Hepatocyte (in vitro differentiated cells): Measurements from ENCODE around the gene EPHA8. TPM values are rescaled to one million over a fixed set of nuclear protein-coding genes. Genes with fewer than 3 reads are reported as not detected.

ENCODE experiments used
- DNase-seq: peaks from one replicate; pipeline ENCODE4 v3.0.0-alpha.2; 2016; ENCODE audit warnings: low spot score
- H2AFZ ChIP-seq: fragments of 200-600 bp; sonication (generic); 2 replicates; pipeline ENCODE4 v1.6.0; 2016; ENCODE audit warnings: antibody characterized with exemption, mild to moderate bottlenecking
- H3K27ac ChIP-seq: fragments of 200-600 bp; sonication (generic); 2 replicates; pipeline ENCODE4 v1.5.1; 2016; ENCODE audit warnings: mild to moderate bottlenecking
- H3K27me3 ChIP-seq: fragments of 200-600 bp; sonication (generic); 2 replicates; pipeline ENCODE4 v1.6.1; 2016
- H3K36me3 ChIP-seq: fragments of 200-600 bp; sonication (generic); replicated peaks from 2 replicates; pipeline ENCODE4 v1.5.1; 2016; ENCODE audit warnings: low read depth; ENCODE audit not compliant: insufficient read depth
- H3K4me1 ChIP-seq: fragments of 200-600 bp; sonication (generic); 2 replicates; pipeline ENCODE4 v1.5.1; 2016; ENCODE audit warnings: mild to moderate bottlenecking, moderate library complexity; ENCODE audit not compliant: insufficient read depth
- H3K4me2 ChIP-seq: fragments of 200-600 bp; sonication (generic); 2 replicates; pipeline ENCODE4 v1.6.0; 2016
- H3K4me3 ChIP-seq: fragments of 200-600 bp; sonication (generic); 2 replicates; pipeline ENCODE4 v1.5.1; 2016; ENCODE audit warnings: mild to moderate bottlenecking
- H3K79me2 ChIP-seq: fragments of 200-600 bp; sonication (generic); 2 replicates; pipeline ENCODE4 v1.6.0; 2017; ENCODE audit warnings: mild to moderate bottlenecking
- H3K9me2 ChIP-seq: fragments of 200-600 bp; sonication (generic); replicated peaks from 2 replicates; pipeline ENCODE4 v1.6.0; 2017; ENCODE audit warnings: mild to moderate bottlenecking; ENCODE audit not compliant: insufficient read depth
- H3K9me3 ChIP-seq: fragments of 200-600 bp; sonication (generic); 2 replicates; pipeline ENCODE4 v1.5.1; 2016; ENCODE audit warnings: low read depth, mild to moderate bottlenecking
- H4K20me1 ChIP-seq: fragments of 200-600 bp; sonication (generic); 2 replicates; pipeline ENCODE4 v1.6.0; 2016; ENCODE audit warnings: mild to moderate bottlenecking; ENCODE audit not compliant: insufficient read depth, poor library complexity, severe bottlenecking
- EZH2 ChIP-seq: fragments of 200-600 bp; sonication (generic); IDR thresholded peaks from 2 replicates; pipeline ENCODE4 v1.6.1; 2016; ENCODE audit warnings: antibody characterized with exemption, mild to moderate bottlenecking, borderline replicate concordance
- EZH2phosphoT487 ChIP-seq: fragments of 200-600 bp; sonication (generic); IDR thresholded peaks from one replicate; pipeline ENCODE4 v1.6.1; 2018; ENCODE audit warnings: antibody characterized with exemption, mild to moderate bottlenecking, low read depth, moderate library complexity; ENCODE audit not compliant: unreplicated experiment, severe bottlenecking
- WGBS: methylation state at CpG from one replicate; pipeline ENCODE4 v1.1.6; 2016; ENCODE audit warnings: low lambda C conversion rate; ENCODE audit errors: missing lambda C conversion rate; 5-methylcytosine and 5-hydroxymethylcytosine counted together
- polyA plus RNA-seq: library from polyadenylated mRNA; unstranded; fragments of >200 nt; fragmentation: Nextera tagmentation; extraction: Ambion mirVana; gene quantifications from 2 replicates; pipeline ENCODE4 v1.2.1, GENCODE V29; 2016
- total RNA-seq: library from RNA; depleted of rRNA; stranded (reverse); fragments of >200 nt; gene quantifications from 2 replicates; pipeline ENCODE4 v1.2.3, GENCODE V29; 2014
- TF ChIP-seq, protein P1 (sequence below): fragments of 200-600 bp; sonication (generic); IDR thresholded peaks from 2 replicates; pipeline ENCODE4 v1.5.1; 2016; ENCODE audit warnings: antibody characterized with exemption, mild to moderate bottlenecking; ENCODE audit not compliant: poor library complexity

EPHA8 gene
- total and polyA plus RNA-seq, 2 experiments from 2014 or later = not detected

DNA sequence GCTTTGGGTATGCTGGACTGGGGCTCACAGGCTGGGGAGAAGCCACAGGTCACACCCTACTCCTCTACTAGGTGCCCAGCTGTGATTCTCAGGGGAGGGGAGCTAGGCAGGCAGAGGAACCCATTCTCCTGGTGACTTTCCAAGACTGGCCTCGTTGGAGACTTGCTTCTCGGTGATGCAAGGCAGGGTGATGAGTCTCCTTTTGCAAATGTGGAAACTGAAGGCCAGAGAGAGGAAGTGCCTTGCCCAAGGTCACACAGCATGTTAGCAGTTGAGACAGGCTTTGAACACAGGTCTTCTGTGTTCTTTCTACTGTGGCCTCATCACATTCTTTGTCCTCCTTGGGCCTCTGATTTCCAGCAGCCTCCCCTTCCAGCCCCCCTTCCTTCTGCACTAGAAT lies 52.6 kb downstream of the EPHA8 start:
- Histone ChIP-seq H2AFZ (no peak overlapping the region), H3K36me3 (no peaks in the 10 kb centered on the region), H3K79me2 (no peaks in the 10 kb centered on the region), H3K4me3 (no peak overlapping the region), H3K9me2 (no peaks in the 10 kb centered on the region), H3K27me3 (peaks cover 37% of the 10 kb centered on the region), H3K4me1 (no peaks in the 10 kb centered on the region), H3K4me2 (no peak overlapping the region), H3K9me3 (no peaks in the 10 kb centered on the region), H3K27ac (no peak overlapping the region), H4K20me1 (no peaks in the 10 kb centered on the region)
- TF ChIP-seq EZH2 = no peak
- no peak for DNase-seq
- 76% methylated on average over 2 of the region's 2 CpGs for WGBS

DNA sequence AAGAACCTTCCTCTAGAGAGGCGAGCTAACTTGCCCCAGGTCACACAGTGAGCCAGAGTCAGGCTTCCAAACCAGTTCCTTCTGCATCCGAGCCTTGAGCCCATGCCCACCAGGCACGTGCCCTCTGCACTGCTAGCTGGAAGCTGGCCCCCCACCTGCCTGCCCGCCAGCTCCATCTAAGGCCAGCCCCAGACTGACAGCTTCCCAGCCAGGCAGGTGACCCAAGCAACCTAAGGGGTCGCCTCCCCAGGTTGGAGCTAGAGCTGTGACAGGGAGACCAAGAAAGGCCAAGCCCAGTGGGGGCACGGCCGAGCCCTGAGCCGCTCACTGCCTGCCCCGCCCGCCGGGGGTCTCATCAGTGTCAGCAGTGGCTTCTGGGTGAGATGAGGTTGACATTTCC lies 53.3 kb downstream of the EPHA8 start:
- no peaks in the 10 kb centered on the region for H3K79me2 ChIP-seq
- no peaks in the 10 kb centered on the region for H3K4me1 ChIP-seq
- H3K4me2 ChIP-seq = no peak overlapping the region
- no peaks in the 10 kb centered on the region for H4K20me1 ChIP-seq
- peaks cover 37% of the 10 kb centered on the region for H3K27me3 ChIP-seq
- TF ChIP-seq EZH2 = no peak
- no peak for TF ChIP-seq EZH2phosphoT487
- TF ChIP-seq, protein P1, sequence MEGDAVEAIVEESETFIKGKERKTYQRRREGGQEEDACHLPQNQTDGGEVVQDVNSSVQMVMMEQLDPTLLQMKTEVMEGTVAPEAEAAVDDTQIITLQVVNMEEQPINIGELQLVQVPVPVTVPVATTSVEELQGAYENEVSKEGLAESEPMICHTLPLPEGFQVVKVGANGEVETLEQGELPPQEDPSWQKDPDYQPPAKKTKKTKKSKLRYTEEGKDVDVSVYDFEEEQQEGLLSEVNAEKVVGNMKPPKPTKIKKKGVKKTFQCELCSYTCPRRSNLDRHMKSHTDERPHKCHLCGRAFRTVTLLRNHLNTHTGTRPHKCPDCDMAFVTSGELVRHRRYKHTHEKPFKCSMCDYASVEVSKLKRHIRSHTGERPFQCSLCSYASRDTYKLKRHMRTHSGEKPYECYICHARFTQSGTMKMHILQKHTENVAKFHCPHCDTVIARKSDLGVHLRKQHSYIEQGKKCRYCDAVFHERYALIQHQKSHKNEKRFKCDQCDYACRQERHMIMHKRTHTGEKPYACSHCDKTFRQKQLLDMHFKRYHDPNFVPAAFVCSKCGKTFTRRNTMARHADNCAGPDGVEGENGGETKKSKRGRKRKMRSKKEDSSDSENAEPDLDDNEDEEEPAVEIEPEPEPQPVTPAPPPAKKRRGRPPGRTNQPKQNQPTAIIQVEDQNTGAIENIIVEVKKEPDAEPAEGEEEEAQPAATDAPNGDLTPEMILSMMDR = no peak
- H3K9me2 ChIP-seq = no peaks in the 10 kb centered on the region
- no peak overlapping the region for H3K4me3 ChIP-seq
- H3K9me3 ChIP-seq = no peaks in the 10 kb centered on the region
- no peaks in the 10 kb centered on the region for H3K36me3 ChIP-seq
- WGBS = 69% methylated on average over 11 of the region's 11 CpGs
- H2AFZ ChIP-seq = no peak overlapping the region
- H3K27ac ChIP-seq = no peak overlapping the region
- no peak for DNase-seq

GRCh38 chr1:22618056-22618455 lies 54.8 kb downstream of the EPHA8 start:
- 52% methylated on average over 16 of the region's 16 CpGs for WGBS
- no peak overlapping the region for H3K4me2 ChIP-seq
- no peaks in the 10 kb centered on the region for H3K79me2 ChIP-seq
- no peak overlapping the region for H3K4me3 ChIP-seq
- no peak overlapping the region for H2AFZ ChIP-seq
- no peaks in the 10 kb centered on the region for H3K36me3 ChIP-seq
- H3K9me2 ChIP-seq = no peaks in the 10 kb centered on the region
- no peak overlapping the region for H3K27ac ChIP-seq
- TF ChIP-seq, protein P1 = no peak
- TF ChIP-seq EZH2 (no peak), EZH2phosphoT487 (no peak)
- H3K27me3 ChIP-seq = peaks cover 31% of the 10 kb centered on the region
- H3K9me3 ChIP-seq = no peaks in the 10 kb centered on the region
- no peak for DNase-seq
- no peaks in the 10 kb centered on the region for H3K4me1 ChIP-seq
- no peaks in the 10 kb centered on the region for H4K20me1 ChIP-seq

- no peaks in the 10 kb centered on the region for H3K9me2 ChIP-seq
- TF ChIP-seq EZH2phosphoT487 (no peak), EZH2 (no peak)
- TF ChIP-seq, protein P1 = no peak
- no peaks in the 10 kb centered on the region for H3K9me3 ChIP-seq
- H3K27ac ChIP-seq = no peak overlapping the region
- H2AFZ ChIP-seq = no peak overlapping the region
- H3K36me3 ChIP-seq = no peaks in the 10 kb centered on the region
- H3K4me3 ChIP-seq = no peak overlapping the region
- no peaks in the 10 kb centered on the region for H3K79me2 ChIP-seq
- H4K20me1 ChIP-seq = no peaks in the 10 kb centered on the region
- no peaks in the 10 kb centered on the region for H3K4me1 ChIP-seq
- no peak overlapping the region for H3K4me2 ChIP-seq
- 86% methylated on average over 7 of the region's 7 CpGs for WGBS
- no peak for DNase-seq
- H3K27me3 ChIP-seq = peaks cover 28% of the 10 kb centered on the region
Observed at GRCh38 chr1:22619252-22619651, 56.0 kb downstream of the EPHA8 start.
